ENCODE results near the gene BATF.
A peak's percentile ranks its signal among the peaks of the same experiment; 100 is the strongest.
"Not testable (repeated sequence)": the region's sequence is repeated elsewhere in the genome, so short reads cannot be mapped to it uniquely, and the experiment has no call there.

The BATF gene

GRCh38 chr14:75522224-75522982 is at the start of gene BATF:
BATF (plus strand) TSS chr14:75522469; CDS start chr14:75522683, 214 bp downstream.
- DNase-seq (ENCODE audit: low read depth in 2 of 3, low spot score in 2 of 3), result peak in 2 of 3 experiments; percentile 56 to 62

GRCh38 chr14:75474127-75474526 is 48.1 kb upstream of the BATF start:
- not testable (repeated sequence) for DNase-seq (ENCODE audit: low read depth in 2 of 3, low spot score in 2 of 3)

GRCh38 chr14:75476274-75476995 is 45.8 kb upstream of the BATF start:
- DNase-seq (ENCODE audit: low read depth in 2 of 3, low spot score in 2 of 3), result no peak

GRCh38 chr14:75477881-75478280 is 44.4 kb upstream of the BATF start:
- DNase-seq (ENCODE audit: low read depth in 2 of 3, low spot score in 2 of 3), result no peak

- DNase-seq (ENCODE audit: low read depth in 2 of 3, low spot score in 2 of 3), result no peak
Measured at GRCh38 chr14:75479770-75480600, 42.3 kb upstream of the BATF start.

- DNase-seq (ENCODE audit: low read depth in 2 of 3, low spot score in 2 of 3), result no peak
Measured at GRCh38 chr14:75482366-75482765, 39.9 kb upstream of the BATF start.

- DNase-seq (ENCODE audit: low read depth in 2 of 3, low spot score in 2 of 3), result no peak
Measured at GRCh38 chr14:75484711-75485429, 37.4 kb upstream of the BATF start.

- no peak for DNase-seq (ENCODE audit: low read depth in 2 of 3, low spot score in 2 of 3)
Measured at GRCh38 chr14:75486318-75486717, 36.0 kb upstream of the BATF start.

- DNase-seq (ENCODE audit: low read depth in 2 of 3, low spot score in 2 of 3), result no peak
Measured at GRCh38 chr14:75487155-75487671, 35.1 kb upstream of the BATF start.

GRCh38 chr14:75489480-75489837 is 32.8 kb upstream of the BATF start:
- DNase-seq (ENCODE audit: low read depth in 2 of 3, low spot score in 2 of 3), result no peak

- DNase-seq (ENCODE audit: low read depth in 2 of 3, low spot score in 2 of 3), result no peak
Measured at GRCh38 chr14:75491376-75491978, 30.8 kb upstream of the BATF start.

- no peak for DNase-seq (ENCODE audit: low read depth in 2 of 3, low spot score in 2 of 3)
Measured at GRCh38 chr14:75492832-75493591, 29.3 kb upstream of the BATF start.

- DNase-seq (ENCODE audit: low read depth in 2 of 3, low spot score in 2 of 3), result no peak
Measured at GRCh38 chr14:75493592-75494087, 28.6 kb upstream of the BATF start.

- DNase-seq (ENCODE audit: low read depth in 2 of 3, low spot score in 2 of 3), result no peak
Measured at GRCh38 chr14:75494896-75495295, 27.4 kb upstream of the BATF start.

- DNase-seq (ENCODE audit: low read depth in 2 of 3, low spot score in 2 of 3), result no peak
Measured at GRCh38 chr14:75495399-75495798, 26.9 kb upstream of the BATF start.

GRCh38 chr14:75495882-75496281 is 26.4 kb upstream of the BATF start:
- no peak for DNase-seq (ENCODE audit: low read depth in 2 of 3, low spot score in 2 of 3)

GRCh38 chr14:75496755-75497154 is 25.5 kb upstream of the BATF start:
- no peak for DNase-seq (ENCODE audit: low read depth in 2 of 3, low spot score in 2 of 3)

- DNase-seq (ENCODE audit: low read depth in 2 of 3, low spot score in 2 of 3), result no peak
Measured at GRCh38 chr14:75497191-75497590, 25.1 kb upstream of the BATF start.

- DNase-seq (ENCODE audit: low read depth in 2 of 3, low spot score in 2 of 3), result no peak
Measured at GRCh38 chr14:75497701-75498100, 24.6 kb upstream of the BATF start.

All from activated CD8-positive, alpha-beta memory T cell treated with anti-CD3 and anti-CD28 coated beads for 48 hours (primary cell).